Measurements from ENCODE around the gene UST.

DNA sequence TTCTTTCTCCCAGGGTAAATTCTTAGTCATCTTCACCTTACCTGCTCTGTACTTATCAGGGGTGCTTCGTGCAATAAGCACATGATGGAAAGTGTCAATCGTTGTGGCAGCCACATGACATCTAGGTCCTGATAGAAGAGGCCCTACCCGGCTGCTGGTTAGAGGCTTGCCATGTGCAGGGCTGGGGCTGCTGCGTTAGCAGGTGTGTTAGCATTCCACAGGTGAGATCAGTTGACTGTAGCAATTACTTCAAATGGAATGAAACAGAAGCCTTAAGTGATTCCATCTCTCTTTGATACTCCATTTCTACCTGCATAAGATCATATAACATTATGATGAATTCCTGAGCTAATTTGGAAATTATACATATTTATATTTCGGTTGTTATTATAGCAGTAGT is 127.0 kb downstream of the UST start:
- TF ChIP-seq, protein P1, sequence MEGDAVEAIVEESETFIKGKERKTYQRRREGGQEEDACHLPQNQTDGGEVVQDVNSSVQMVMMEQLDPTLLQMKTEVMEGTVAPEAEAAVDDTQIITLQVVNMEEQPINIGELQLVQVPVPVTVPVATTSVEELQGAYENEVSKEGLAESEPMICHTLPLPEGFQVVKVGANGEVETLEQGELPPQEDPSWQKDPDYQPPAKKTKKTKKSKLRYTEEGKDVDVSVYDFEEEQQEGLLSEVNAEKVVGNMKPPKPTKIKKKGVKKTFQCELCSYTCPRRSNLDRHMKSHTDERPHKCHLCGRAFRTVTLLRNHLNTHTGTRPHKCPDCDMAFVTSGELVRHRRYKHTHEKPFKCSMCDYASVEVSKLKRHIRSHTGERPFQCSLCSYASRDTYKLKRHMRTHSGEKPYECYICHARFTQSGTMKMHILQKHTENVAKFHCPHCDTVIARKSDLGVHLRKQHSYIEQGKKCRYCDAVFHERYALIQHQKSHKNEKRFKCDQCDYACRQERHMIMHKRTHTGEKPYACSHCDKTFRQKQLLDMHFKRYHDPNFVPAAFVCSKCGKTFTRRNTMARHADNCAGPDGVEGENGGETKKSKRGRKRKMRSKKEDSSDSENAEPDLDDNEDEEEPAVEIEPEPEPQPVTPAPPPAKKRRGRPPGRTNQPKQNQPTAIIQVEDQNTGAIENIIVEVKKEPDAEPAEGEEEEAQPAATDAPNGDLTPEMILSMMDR (IDR thresholded peaks at IDR 0.05; ENCODE audit: low read depth, low read length, poor library complexity, severe bottlenecking), result no peak
- no peak for TF ChIP-seq EZH2phosphoT487 (IDR thresholded peaks at IDR 0.05; ENCODE audit: borderline replicate concordance, low read length)
